ENCODE measurements around the gene APOL6. TPM values are rescaled to one million over a fixed set of nuclear protein-coding genes. Genes with fewer than 3 reads are reported as not detected.

The APOL6 gene
- total and polyA plus RNA-seq, 9 of the 15 experiments (the other 6 are each of a cell fraction or from before 2014, with no cell fraction given), result 0.29 to 1.2 (median 0.70) TPM

DNA sequence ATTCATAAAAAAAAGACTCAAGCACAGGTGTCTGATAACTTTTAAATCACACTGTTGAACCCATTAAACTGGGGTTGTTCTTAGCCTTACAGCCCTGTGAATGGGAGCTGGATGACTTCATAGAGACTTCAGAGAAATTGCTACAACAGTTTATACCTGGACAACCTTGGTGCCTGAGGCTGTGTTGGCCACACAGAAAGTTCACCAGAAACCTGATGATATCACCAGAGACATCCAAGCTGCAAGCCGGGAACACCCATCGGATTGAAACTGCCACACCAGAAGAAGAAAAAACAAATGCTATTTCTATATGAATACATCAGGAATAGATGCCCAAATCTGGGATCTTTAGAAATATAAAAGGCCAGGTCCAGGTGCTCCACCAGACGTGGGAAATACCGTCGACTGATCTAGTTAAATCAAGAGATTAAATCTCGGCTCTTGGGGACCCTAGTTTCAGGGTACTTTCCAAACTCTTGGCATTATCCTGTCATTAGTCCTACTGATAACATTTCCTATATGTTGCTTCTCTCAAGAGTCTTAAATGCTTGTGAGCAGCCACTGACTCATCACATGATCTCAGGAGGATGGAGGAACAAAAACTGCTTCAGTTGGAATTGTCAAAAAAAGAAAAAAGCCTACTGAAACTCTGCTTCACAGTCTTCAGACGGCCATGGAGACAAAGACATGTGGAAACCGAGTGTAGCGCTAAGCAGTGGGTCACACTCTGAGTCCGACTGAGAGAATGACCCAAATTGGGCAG lies 40.8 kb downstream of the APOL6 start:
- in situ Hi-C loops (cut with MboI), result no loop called here
- Histone ChIP-seq H3K9ac (ENCODE audit: insufficient read depth in 1 of 2, low read depth in 2 of 2, low read length in 2 of 2) (no peak overlapping the region), H3K79me2 (ENCODE audit: control insufficient read depth, insufficient read depth, low read length) (no peaks in the 10 kb centered on the region), H3K9me1 (ENCODE audit: control insufficient read depth, insufficient read depth, low read length) (no peaks in the 10 kb centered on the region), H2AFZ (ENCODE audit: low read depth, low read length) (no peak overlapping the region), H3K27me3 (ENCODE audit: control insufficient read depth in 2 of 2, insufficient read depth in 2 of 2, low read length in 2 of 2) (0 out of 5 replicates have a peak, but pooled peaks cover 0 to 3% of the 10 kb centered on the region in 2 experiments), H3K4me2 (ENCODE audit: insufficient read depth, low read length) (no peak overlapping the region), H3K9me3 (replicated peaks; ENCODE audit: control insufficient read depth, insufficient read depth, low read depth, low read length) (no peaks in the 10 kb centered on the region), H4K20me1 (replicated peaks; ENCODE audit: control insufficient read depth, insufficient read depth, low read length) (no peaks in the 10 kb centered on the region), H3K27ac (ENCODE audit: extremely low read depth, low read depth, low read length) (no peak overlapping the region), H3K36me3 (ENCODE audit: control insufficient read depth, insufficient read depth, low read length) (no peaks in the 10 kb centered on the region), H3K4me1 (replicated peaks in 1 of 2; ENCODE audit: control insufficient read depth in 2 of 2, insufficient read depth in 2 of 2, low read length in 2 of 2) (no peaks in the 10 kb centered on the region), H3K4me3 (no peak overlapping the region)
- ATAC-seq (no peak), DNase-seq (ENCODE audit: extremely low read depth in 1 of 4, low spot score in 3 of 4) (no peak), FAIRE-seq (no peak)
- 4% methylated on average over 9 of the region's 10 CpGs for WGBS (ENCODE audit: insufficient coverage, low coverage, missing lambda C conversion rate)
- TF ChIP-seq E4F1 (CRISPR knock-in tag; IDR thresholded peaks at IDR 0.05; ENCODE audit: borderline replicate concordance) (no peak), YBX1 (IDR thresholded peaks at IDR 0.05) (no peak)
- TF ChIP-seq, protein P1, sequence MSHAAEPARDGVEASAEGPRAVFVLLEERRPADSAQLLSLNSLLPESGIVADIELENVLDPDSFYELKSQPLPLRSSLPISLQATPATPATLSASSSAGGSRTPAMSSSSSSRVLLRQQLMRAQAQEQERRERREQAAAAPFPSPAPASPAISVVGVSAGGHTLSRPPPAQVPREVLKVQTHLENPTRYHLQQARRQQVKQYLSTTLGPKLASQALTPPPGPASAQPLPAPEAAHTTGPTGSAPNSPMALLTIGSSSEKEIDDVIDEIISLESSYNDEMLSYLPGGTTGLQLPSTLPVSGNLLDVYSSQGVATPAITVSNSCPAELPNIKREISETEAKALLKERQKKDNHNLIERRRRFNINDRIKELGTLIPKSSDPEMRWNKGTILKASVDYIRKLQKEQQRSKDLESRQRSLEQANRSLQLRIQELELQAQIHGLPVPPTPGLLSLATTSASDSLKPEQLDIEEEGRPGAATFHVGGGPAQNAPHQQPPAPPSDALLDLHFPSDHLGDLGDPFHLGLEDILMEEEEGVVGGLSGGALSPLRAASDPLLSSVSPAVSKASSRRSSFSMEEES (CRISPR knock-in tag; IDR thresholded peaks at IDR 0.05), result 0 out of 2 replicates have a peak, but pooled peaks have one; percentile 5
- POLR2A ChIA-PET, result no interaction called here
- BruUV-seq (replicated peaks), result no TSS peak
- CTCF ChIA-PET (ENCODE audit: low intra/inter-chr PET ratio), result no interaction called here
- intact Hi-C loops (cut with micrococcal nuclease), result no loop called here
